Body of pancreas (tissue), 4 donors: ENCODE data around the gene WDR73. TPM values are rescaled to one million over a fixed set of nuclear protein-coding genes. Genes with fewer than 3 reads are reported as not detected.
A peak's percentile ranks its signal among the peaks of the same experiment; 100 is the strongest.

Experiments used
- ATAC-seq: fragments of 150-250 bp; one replicate; pipeline ENCODE4 v1.9.1; 2016
- DNase-seq, 4 donors: peaks; one replicate each; pipeline ENCODE4 v3.0.0-alpha.2; 2019
- H3K27ac ChIP-seq, 4 donors: fragments of 200-600 bp; sonication (generic); 1 replicate in 3 of 4; 2 replicates in 1 of 4; pipeline versions ENCODE4 v1.5.1 to v1.6.1; 2016 to 2019; ENCODE audit warnings: mild to moderate bottlenecking in 1 of 4, mixed read lengths in 1 of 4, moderate library complexity in 1 of 4
- H3K27me3 ChIP-seq, 2 donors: fragments of 200-600 bp; sonication (generic); one replicate each; pipeline ENCODE4 v1.6.0; 2016; ENCODE audit warnings: mild to moderate bottlenecking in 1 of 2
- H3K36me3 ChIP-seq, 2 donors: fragments of 200-600 bp; sonication (generic); replicated peaks in 1 of 2; 2 replicates each; pipeline ENCODE4 v1.5.1; 2016; ENCODE audit warnings: low read depth in 2 of 2; ENCODE audit not compliant: insufficient read depth in 1 of 2
- H3K4me1 ChIP-seq: fragments of 200-600 bp; sonication (generic); one replicate; pipeline ENCODE4 v1.6.0; 2016
- H3K4me3 ChIP-seq, 2 donors: fragments of 200-600 bp; sonication (generic); 1 replicate in 1 of 2; 2 replicates in 1 of 2; pipeline ENCODE4 v1.5.1; 2016 to 2019
- H3K9me3 ChIP-seq, 3 donors: fragments of 200-600 bp; sonication (generic); 1 replicate in 2 of 3; 2 replicates in 1 of 3; pipeline ENCODE4 v1.5.1; 2016
- POLR2A ChIP-seq, 3 donors: fragments of 450-650 bp; IDR thresholded peaks; one replicate each; pipeline ENCODE4 v1.6.1; 2016; ENCODE audit warnings: antibody characterized with exemption in 3 of 3, mild to moderate bottlenecking in 2 of 3
- WGBS, 2 donors: methylation state at CpG; one replicate each; pipeline ENCODE4 v1.1.5; 2017; 5-methylcytosine and 5-hydroxymethylcytosine counted together
- intact Hi-C: fragments of 100-400 bp; cut with DNase I; formaldehyde crosslinking; loops from one replicate; pipeline ENCODE4 v1.15.1; 2023
- total RNA-seq, 2 donors: library from RNA; depleted of rRNA; stranded (reverse); fragments of >200 nt; gene quantifications; one replicate each; pipeline ENCODE4 v1.1.0, GENCODE V29; 2016
- TF ChIP-seq, protein P1 (sequence below), 7 experiments: fragments of 450-650 bp in 4 of 7; fragments of 200-600 bp in 3 of 7; sonication (generic) in 3 of 7; IDR thresholded peaks; one replicate each; pipeline ENCODE4 v1.5.1; 2016 to 2019; ENCODE audit warnings: antibody characterized with exemption in 7 of 7

Gene WDR73
- total RNA-seq, 2 donors from 2014 or later: 21.1 to 25.4 TPM

DNA sequence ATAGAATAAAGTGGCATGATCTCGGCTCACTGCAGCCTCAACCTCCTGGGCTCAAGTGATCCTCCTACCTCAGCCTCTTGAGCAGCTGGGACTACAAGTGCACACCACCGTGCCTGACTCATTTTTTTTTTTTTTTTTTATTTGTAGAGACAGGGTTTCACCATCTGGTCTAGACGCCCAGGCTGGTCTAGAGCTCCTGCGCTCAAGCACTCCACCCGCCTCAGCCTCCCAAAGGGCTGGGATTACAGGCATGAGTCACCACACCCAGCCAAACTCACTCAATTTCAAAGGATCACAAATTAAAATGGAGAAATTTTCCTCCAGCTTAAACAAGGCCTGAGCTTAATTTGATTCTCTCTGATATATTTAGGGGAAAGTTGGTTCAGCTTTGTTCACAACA is 31.2 kb upstream of the WDR73 start:
- Histone ChIP-seq H3K27me3 (no peaks in the 10 kb centered on the region), H3K9me3 (no peaks in the 10 kb centered on the region), H3K4me3 (no peak overlapping the region), H3K27ac (no peak overlapping the region), H3K4me1 (no peaks in the 10 kb centered on the region), H3K36me3 (peaks cover 0 to 2% of the 10 kb centered on the region in 2 donors)
- DNase-seq (peak in 2 of 4 donors; percentile 9 to 14), ATAC-seq (no peak)
- whole genome bisulfite sequencing, 2 donors: 87 to 90% methylated on average over 5 of the region's 5 CpGs
- no peak for TF ChIP-seq POLR2A (IDR thresholded peaks at IDR 0.05)
- TF ChIP-seq, protein P1, sequence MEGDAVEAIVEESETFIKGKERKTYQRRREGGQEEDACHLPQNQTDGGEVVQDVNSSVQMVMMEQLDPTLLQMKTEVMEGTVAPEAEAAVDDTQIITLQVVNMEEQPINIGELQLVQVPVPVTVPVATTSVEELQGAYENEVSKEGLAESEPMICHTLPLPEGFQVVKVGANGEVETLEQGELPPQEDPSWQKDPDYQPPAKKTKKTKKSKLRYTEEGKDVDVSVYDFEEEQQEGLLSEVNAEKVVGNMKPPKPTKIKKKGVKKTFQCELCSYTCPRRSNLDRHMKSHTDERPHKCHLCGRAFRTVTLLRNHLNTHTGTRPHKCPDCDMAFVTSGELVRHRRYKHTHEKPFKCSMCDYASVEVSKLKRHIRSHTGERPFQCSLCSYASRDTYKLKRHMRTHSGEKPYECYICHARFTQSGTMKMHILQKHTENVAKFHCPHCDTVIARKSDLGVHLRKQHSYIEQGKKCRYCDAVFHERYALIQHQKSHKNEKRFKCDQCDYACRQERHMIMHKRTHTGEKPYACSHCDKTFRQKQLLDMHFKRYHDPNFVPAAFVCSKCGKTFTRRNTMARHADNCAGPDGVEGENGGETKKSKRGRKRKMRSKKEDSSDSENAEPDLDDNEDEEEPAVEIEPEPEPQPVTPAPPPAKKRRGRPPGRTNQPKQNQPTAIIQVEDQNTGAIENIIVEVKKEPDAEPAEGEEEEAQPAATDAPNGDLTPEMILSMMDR (IDR thresholded peaks at IDR 0.05): no peak
- intact Hi-C loops: no loop called here

DNA sequence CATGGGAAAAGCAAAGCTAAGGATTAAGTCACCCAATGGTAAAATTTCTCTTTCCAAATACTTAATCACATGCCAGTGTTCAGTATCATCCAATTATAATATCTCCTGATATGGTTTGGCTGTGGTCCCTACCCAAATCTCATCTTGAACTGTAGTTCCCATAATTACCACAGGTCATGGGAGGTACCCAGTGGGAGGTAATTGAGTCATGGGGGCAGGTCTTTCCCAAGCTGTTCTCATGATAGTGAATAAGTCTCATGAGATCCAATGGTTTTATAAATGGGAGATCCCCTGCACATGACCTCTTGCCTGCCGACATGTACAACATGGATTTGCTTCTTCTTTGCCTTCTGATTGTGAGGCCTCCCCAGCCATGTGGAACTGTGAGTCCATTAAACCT is 30.0 kb upstream of the WDR73 start:
- ATAC-seq (no peak), DNase-seq (no peak)
- 53 to 55% methylated on average over 1 of the region's 1 CpG for WGBS, 2 donors
- peaks cover 0 to 2% of the 10 kb centered on the region in 2 donors for H3K36me3 ChIP-seq
- H3K4me1 ChIP-seq: no peaks in the 10 kb centered on the region
- H3K9me3 ChIP-seq: no peaks in the 10 kb centered on the region
- TF ChIP-seq POLR2A (IDR thresholded peaks at IDR 0.05): no peak
- TF ChIP-seq, protein P1 (IDR thresholded peaks at IDR 0.05): no peak
- no peak overlapping the region for H3K27ac ChIP-seq
- no peaks in the 10 kb centered on the region for H3K27me3 ChIP-seq
- H3K4me3 ChIP-seq: no peak overlapping the region
- intact Hi-C loops: no loop called here

DNA sequence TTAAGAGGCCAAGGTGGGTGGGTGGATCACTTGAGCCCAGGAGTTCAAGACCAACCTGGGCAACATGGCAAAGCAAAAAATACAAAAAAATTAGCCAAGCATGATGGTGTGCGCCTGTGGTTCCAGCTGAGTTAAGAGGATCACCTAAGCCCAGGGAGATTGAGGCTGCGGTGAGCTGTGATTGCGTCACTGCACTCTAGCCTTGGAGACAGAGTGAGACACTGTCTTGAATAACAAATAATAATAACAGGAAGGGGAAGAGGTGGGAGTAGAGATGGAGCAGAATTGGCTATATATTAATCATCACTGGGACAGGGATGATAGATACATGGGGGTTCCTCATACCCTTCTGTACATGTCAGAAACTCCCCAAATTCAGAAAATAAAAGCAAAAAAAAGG is 27.7 kb upstream of the WDR73 start:
- WGBS, 2 donors: 85 to 97% methylated on average over 3 of the region's 3 CpGs
- DNase-seq: no peak
- H3K4me1 ChIP-seq: no peaks in the 10 kb centered on the region
- intact Hi-C loops: no loop called here
- no peak for ATAC-seq
- no peak overlapping the region for H3K4me3 ChIP-seq
- H3K36me3 ChIP-seq: peaks cover 0 to 2% of the 10 kb centered on the region in 2 donors
- H3K27ac ChIP-seq: no peak overlapping the region
- H3K27me3 ChIP-seq: no peaks in the 10 kb centered on the region
- no peak for TF ChIP-seq POLR2A (IDR thresholded peaks at IDR 0.05)
- TF ChIP-seq, protein P1 (IDR thresholded peaks at IDR 0.05): no peak
- H3K9me3 ChIP-seq: no peaks in the 10 kb centered on the region

DNA sequence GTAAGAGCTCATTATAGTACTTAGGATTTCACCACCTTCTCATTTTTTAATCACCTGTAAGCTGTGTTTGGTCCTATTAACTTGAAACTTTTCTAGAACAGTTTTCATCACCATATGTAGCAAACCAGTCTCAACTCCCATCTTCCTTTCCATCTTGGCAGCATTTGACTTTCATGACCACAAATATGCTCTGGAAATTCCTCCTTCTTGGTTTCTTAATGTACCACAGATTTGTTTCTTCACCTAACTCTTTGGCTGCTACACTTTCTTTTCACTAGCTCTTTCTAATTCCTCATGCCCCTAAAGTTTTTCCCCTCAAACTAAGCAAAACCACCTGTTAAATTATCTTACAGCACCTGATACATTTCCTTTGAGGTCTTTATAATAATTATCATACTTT is 17.1 kb upstream of the WDR73 start:
- ATAC-seq: no peak
- H3K27me3 ChIP-seq: no peaks in the 10 kb centered on the region
- no peak for DNase-seq
- no peaks in the 10 kb centered on the region for H3K9me3 ChIP-seq
- TF ChIP-seq, protein P1 (IDR thresholded peaks at IDR 0.05): no peak
- no peak for TF ChIP-seq POLR2A (IDR thresholded peaks at IDR 0.05)
- no peak overlapping the region for H3K27ac ChIP-seq
- H3K36me3 ChIP-seq: peaks cover 0 to 12% of the 10 kb centered on the region in 2 donors
- intact Hi-C loops: no loop called here
- H3K4me3 ChIP-seq: no peak overlapping the region
- H3K4me1 ChIP-seq: peaks cover 6% of the 10 kb centered on the region

DNA sequence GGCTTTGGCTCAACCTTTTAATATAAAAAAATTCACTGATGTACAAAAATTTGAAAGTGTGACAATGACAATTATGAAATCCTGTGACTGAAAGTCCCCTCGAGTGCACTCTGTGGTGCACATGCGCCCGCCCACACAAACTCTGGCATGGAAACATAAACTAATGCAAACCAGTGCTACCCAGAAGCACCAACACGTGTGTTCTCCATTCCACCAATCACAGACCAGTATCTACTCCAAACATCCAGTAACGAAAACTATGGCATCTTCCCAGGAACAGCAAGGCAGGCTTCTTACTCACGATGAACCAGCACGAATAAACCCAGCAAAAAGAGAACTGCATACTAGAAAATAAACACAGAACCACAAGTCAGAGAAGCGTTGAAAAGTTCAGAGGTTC is 15.6 kb upstream of the WDR73 start:
- TF ChIP-seq POLR2A (IDR thresholded peaks at IDR 0.05): no peak
- TF ChIP-seq, protein P1 (IDR thresholded peaks at IDR 0.05): no peak
- 85 to 87% methylated on average over 8 of the region's 8 CpGs for WGBS, 2 donors
- Histone ChIP-seq H3K4me3 (no peak overlapping the region), H3K4me1 (peaks cover 6% of the 10 kb centered on the region), H3K27me3 (no peaks in the 10 kb centered on the region), H3K36me3 (peaks cover 0 to 12% of the 10 kb centered on the region in 2 donors), H3K27ac (peak overlapping the region in 3 of 4 donors; percentile 14 to 65 (median 55)), H3K9me3 (no peaks in the 10 kb centered on the region)
- no peak for DNase-seq
- ATAC-seq: no peak
- intact Hi-C loops: no loop called here
